AG09319 (cell line): ENCODE data around the gene PXDC1.
"Not testable (repeated sequence)": the region's sequence is repeated elsewhere in the genome, so short reads cannot be mapped to it uniquely, and the experiment has no call there.

Experiments used
- DNase-seq: peaks from one replicate; pipeline ENCODE4 v3.0.0-alpha.2; 2010; ENCODE audit warnings: low read depth; ENCODE audit errors: extremely low read depth
- TF ChIP-seq, protein P1 (sequence below): IDR thresholded peaks from 2 replicates; pipeline ENCODE4 v1.5.1; 2011; ENCODE audit warnings: low read depth, mild to moderate bottlenecking, inconsistent platforms, low read length, moderate library complexity

Gene PXDC1

DNA sequence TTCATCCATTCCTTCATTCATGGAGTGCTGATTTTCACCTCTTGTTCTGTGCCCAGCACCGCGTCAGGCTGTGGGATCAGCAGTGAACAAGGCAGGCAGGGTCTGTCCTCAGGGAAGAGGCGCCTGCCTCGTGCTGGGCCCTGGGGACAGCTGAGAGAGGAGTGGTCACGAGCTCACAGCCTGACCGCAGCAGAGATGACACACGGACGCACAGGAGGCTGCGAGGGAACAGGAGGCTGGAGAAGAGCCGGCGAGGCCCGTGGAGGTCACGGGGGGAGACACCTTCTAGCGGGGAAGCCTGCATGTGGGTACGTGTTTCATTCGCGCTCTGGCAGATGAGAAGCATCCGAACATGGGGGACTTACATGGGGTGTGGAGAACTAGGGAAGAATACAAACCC, 27.5 kb downstream of the PXDC1 start:
- no peak for DNase-seq
- TF ChIP-seq, protein P1, sequence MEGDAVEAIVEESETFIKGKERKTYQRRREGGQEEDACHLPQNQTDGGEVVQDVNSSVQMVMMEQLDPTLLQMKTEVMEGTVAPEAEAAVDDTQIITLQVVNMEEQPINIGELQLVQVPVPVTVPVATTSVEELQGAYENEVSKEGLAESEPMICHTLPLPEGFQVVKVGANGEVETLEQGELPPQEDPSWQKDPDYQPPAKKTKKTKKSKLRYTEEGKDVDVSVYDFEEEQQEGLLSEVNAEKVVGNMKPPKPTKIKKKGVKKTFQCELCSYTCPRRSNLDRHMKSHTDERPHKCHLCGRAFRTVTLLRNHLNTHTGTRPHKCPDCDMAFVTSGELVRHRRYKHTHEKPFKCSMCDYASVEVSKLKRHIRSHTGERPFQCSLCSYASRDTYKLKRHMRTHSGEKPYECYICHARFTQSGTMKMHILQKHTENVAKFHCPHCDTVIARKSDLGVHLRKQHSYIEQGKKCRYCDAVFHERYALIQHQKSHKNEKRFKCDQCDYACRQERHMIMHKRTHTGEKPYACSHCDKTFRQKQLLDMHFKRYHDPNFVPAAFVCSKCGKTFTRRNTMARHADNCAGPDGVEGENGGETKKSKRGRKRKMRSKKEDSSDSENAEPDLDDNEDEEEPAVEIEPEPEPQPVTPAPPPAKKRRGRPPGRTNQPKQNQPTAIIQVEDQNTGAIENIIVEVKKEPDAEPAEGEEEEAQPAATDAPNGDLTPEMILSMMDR, result no peak

DNA sequence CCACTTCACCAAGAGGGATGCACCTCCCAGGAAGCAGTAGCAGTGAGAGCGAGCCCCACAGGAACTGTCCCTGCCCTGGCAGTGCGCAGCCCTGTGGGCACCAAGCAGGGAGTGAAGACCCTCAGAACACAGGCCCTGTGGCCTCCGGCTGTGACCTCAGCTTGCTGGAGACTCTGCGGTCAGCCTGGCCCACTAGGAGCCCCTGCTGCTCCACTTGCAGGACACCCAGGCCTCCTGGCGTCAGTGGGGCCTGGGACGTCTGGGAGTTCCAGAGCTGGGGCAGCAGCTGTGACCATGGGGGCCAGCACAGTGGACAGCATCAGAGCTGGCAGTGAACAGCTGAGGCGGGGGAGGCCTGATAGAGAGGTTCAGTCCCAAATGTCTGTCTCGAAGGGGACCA, 28.3 kb downstream of the PXDC1 start:
- no peak for DNase-seq

GRCh38 chr6:3722785-3723184, 28.7 kb downstream of the PXDC1 start:
- TF ChIP-seq, protein P1, result no peak
- DNase-seq, result no peak

More for the DNA sequence above, 28.3 kb downstream of the PXDC1 start:
- TF ChIP-seq, protein P1, result no peak

- peak; percentile 39 for DNase-seq
- TF ChIP-seq, protein P1, result no peak
These were observed 29.5 kb downstream of the PXDC1 start for GRCh38 chr6:3721810-3722621.

GRCh38 chr6:3720770-3721169, 30.7 kb downstream of the PXDC1 start:
- DNase-seq, result not testable (repeated sequence)

DNA sequence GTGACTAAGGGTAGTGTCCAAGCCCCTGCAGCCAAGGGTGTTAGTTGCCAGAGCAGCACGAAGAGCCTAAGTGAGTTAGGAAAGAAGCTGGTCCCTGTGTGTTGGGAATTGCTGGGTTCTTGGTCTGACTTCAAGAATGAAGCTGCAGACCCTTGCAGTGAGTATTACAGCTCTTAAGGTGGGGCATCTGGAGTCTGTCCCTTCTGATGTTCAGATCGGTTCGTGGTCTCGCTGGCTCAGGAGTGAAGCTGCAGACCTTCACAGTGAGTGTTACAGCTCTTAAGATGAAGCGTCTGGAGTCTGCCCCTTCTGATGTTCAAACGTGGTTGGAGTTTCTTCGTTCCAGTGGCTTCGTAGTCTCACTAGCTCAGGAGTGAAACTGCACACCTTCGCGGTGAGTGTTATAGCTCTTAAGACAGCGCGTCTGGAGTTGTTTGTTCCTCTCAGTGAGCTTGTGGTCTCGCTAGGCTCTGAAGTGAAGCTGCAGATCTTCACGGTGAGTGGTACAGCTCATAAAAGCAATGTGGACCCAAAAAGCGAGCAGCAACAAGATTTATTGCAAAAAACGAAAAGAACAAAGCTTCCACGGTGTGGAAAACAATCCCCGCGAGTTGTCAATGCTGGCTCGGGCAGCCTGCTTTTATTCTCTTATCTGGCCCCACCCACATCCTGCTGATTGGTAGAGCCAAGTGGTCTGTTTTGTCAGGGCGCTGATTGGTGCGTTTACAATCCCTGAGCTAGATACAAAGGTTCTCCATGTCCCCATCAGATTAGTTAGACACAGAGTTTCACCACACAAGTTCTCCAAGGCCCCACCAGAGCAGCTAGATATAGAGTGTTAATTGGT, 31.8 kb downstream of the PXDC1 start:
- TF ChIP-seq, protein P1, result no peak
- DNase-seq, result no peak

- TF ChIP-seq, protein P1, result no peak
- no peak for DNase-seq
These were observed 33.1 kb downstream of the PXDC1 start for GRCh38 chr6:3718407-3718806.
